ENCODE measurements around the gene POLD3. TPM values are rescaled to one million over a fixed set of nuclear protein-coding genes. Genes with fewer than 3 reads are reported as not detected.

The POLD3 gene
- total and polyA plus RNA-seq, 2 of the 8 experiments (the other 6 are each of a cell fraction or from before 2014, with no cell fraction given) = 18.1 to 29.3 TPM

DNA sequence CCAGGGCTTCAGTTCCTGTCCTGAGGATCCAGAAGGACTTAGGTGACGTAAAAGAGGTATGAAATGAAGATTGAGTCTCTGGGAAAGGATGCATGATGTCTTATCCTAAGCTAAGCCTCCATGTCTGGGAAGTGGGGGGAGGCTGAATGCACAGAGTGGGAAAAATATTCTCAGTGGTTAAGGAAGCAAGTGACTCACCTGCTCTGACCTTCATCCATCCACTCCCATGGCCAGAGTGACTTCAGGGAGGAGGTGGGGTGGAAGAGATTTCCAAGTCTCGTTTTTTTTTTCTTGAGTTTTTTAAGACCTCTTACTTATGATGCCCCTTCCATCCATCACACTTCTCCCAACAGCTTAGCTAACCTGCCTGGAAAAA lies 32.5 kb upstream of the POLD3 start (continued):
- TF ChIP-seq SRF (IDR thresholded peaks at IDR 0.05; ENCODE audit: low read depth, low read length) (no peak), KDM5A (IDR thresholded peaks at IDR 0.05; ENCODE audit: low read length) (no peak), TCF12 (IDR thresholded peaks at IDR 0.05; ENCODE audit: low read depth, low read length) (no peak), POU5F1 (IDR thresholded peaks at IDR 0.05; ENCODE audit: low read depth, low read length) (no peak), TBP (IDR thresholded peaks at IDR 0.05; ENCODE audit: low read depth, low read length) (no peak), RNF2 (IDR thresholded peaks at IDR 0.05; ENCODE audit: borderline replicate concordance, low read depth, low read length, missing control alignments, poor library complexity, severe bottlenecking) (no peak)
